PC-3 (cell line): Measurements from ENCODE around the gene DCTN2. TPM values are rescaled to one million over a fixed set of nuclear protein-coding genes. Genes with fewer than 3 reads are reported as not detected.
"Not testable (repeated sequence)": the region's sequence is repeated elsewhere in the genome, so short reads cannot be mapped to it uniquely, and the experiment has no call there.

ENCODE experiments used
- ATAC-seq: fragments of 200-7000 bp; cut with Tn5 transposase; 2 replicates; pipeline ENCODE4 v1.9.1; 2020; ENCODE audit warnings: mild to moderate bottlenecking, moderate library complexity
- BruUV-seq: library from RNA; stranded (reverse); fragments of 400-500 nt; replicated peaks from 2 replicates; lab custom pipeline; 2021; lab: Mats Ljungman, UMichigan
- CTCF ChIA-PET: fragments of 300-600 bp; sonication (Branson Sonifier 250); formaldehyde crosslinking; loops from one replicate; lab custom pipeline; 2022; ENCODE audit warnings: antibody characterized with exemption; lab: Charles Lee
- POLR2A ChIA-PET: fragments of 300-600 bp; sonication (Branson Sonifier 250); formaldehyde crosslinking; loops from one replicate; lab custom pipeline; 2022; ENCODE audit warnings: antibody characterized with exemption; ENCODE audit not compliant: unreplicated experiment; lab: Charles Lee
- DNase-seq: peaks from one replicate; pipeline ENCODE4 v3.0.0-alpha.2; 2015
- H2AFZ ChIP-seq: fragments of 300-600 bp; sonication (generic); 2 replicates; pipeline ENCODE4 v1.6.0; 2016; ENCODE audit warnings: antibody characterized with exemption, low read length
- H3F3A ChIP-seq: fragments of 300-600 bp; sonication (generic); one replicate; pipeline ENCODE4 v1.6.0; 2017; ENCODE audit warnings: antibody characterized with exemption, low read length, control low read depth, mild to moderate bottlenecking; ENCODE audit not compliant: unreplicated experiment
- H3K27ac ChIP-seq: fragments of 300-600 bp; sonication (generic); 2 replicates; pipeline ENCODE4 v1.5.1; 2016; ENCODE audit warnings: mild to moderate bottlenecking, low read length
- H3K27me3 ChIP-seq: fragments of 300-600 bp; sonication (generic); 2 replicates; pipeline ENCODE4 v1.6.1; 2016; ENCODE audit warnings: low read length, mixed read lengths
- H3K36me3 ChIP-seq: fragments of 300-600 bp; sonication (generic); 2 replicates; pipeline ENCODE4 v1.6.1; 2016; ENCODE audit warnings: low read depth, mixed run types, low read length, mixed read lengths
- H3K4me1 ChIP-seq: fragments of 300-600 bp; sonication (generic); 2 replicates; pipeline ENCODE4 v1.5.1; 2016; ENCODE audit warnings: low read length; ENCODE audit not compliant: insufficient read depth
- H3K4me2 ChIP-seq: fragments of 300-600 bp; sonication (generic); 2 replicates; pipeline ENCODE4 v1.6.0; 2016; ENCODE audit warnings: low read length
- H3K4me3 ChIP-seq: fragments of 300-600 bp; sonication (generic); 2 replicates; pipeline ENCODE4 v1.5.1; 2016; ENCODE audit warnings: mild to moderate bottlenecking, low read length, mixed read lengths
- H3K79me2 ChIP-seq: fragments of 300-600 bp; sonication (generic); 2 replicates; pipeline ENCODE4 v1.6.1; 2017; ENCODE audit warnings: low read length, mixed read lengths
- H3K9ac ChIP-seq: fragments of 300-600 bp; sonication (generic); 2 replicates; pipeline ENCODE4 v1.6.0; 2016; ENCODE audit warnings: mild to moderate bottlenecking, low read length
- H3K9me2 ChIP-seq: fragments of 300-600 bp; sonication (generic); replicated peaks from 2 replicates; pipeline ENCODE4 v1.6.1; 2016; ENCODE audit warnings: mixed run types, low read length, mixed read lengths
- H3K9me3 ChIP-seq: fragments of 300-600 bp; sonication (generic); 2 replicates; pipeline ENCODE4 v1.6.1; 2016; ENCODE audit warnings: low read length, mixed read lengths
- H4K20me1 ChIP-seq: fragments of 300-600 bp; sonication (generic); 2 replicates; pipeline ENCODE4 v1.6.1; 2016; ENCODE audit warnings: low read length, mixed read lengths
- EZH2 ChIP-seq: fragments of 300-600 bp; sonication (generic); IDR thresholded peaks from one replicate; pipeline ENCODE4 v1.6.1; 2017; ENCODE audit warnings: antibody characterized with exemption, mild to moderate bottlenecking, low read length; ENCODE audit not compliant: unreplicated experiment
- EZH2phosphoT487 ChIP-seq: fragments of 300-600 bp; sonication (generic); IDR thresholded peaks from 2 replicates; pipeline ENCODE4 v1.6.1; 2018; ENCODE audit warnings: mild to moderate bottlenecking, antibody characterized with exemption, low read length, borderline replicate concordance
- intact Hi-C: fragments of 100-400 bp; cut with micrococcal nuclease; formaldehyde crosslinking; loops from 2 replicates; pipeline ENCODE4 v1.9.0; 2023
- total RNA-seq: library from RNA; depleted of rRNA; stranded (reverse); fragments of >200 nt; gene quantifications from 2 replicates; pipeline ENCODE4 v1.2.3, GENCODE V29; 2014
- TF ChIP-seq, protein P1 (sequence below): fragments of 300-600 bp; sonication (generic); conservative IDR thresholded peaks from 2 replicates; pipeline ENCODE4 v1.5.1; 2017; ENCODE audit warnings: antibody characterized with exemption, low read depth, mild to moderate bottlenecking, low read length

The DCTN2 gene
- total RNA-seq, 1 experiment from 2014 or later, result 88.5 TPM

DNA sequence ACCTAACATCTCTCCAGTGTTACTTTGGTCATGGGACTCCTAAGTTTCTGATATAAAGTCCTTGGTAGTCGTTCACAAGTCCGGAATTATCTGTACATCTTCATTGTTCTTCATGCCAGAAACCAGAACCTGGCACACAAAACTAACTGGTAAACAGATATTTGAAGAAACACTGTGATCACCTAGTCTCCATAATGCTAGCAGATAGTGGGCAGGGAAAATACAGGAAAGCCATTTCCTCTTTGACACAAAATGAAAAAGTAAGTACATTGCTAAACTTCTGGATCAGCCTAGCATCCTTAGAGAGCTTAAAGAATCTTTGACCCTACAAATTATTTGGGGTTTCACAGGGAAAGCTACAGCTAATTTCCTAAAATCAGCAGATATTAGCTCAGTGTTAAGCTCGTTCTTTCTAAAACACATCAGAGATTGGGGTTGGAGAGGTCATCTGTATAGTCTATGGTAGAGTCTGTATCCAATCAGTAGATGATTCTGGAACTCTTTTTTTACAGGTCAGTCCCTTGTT, 31.5 kb downstream of the DCTN2 start:
- TF ChIP-seq EZH2 (no peak), EZH2phosphoT487 (no peak)
- TF ChIP-seq, protein P1, sequence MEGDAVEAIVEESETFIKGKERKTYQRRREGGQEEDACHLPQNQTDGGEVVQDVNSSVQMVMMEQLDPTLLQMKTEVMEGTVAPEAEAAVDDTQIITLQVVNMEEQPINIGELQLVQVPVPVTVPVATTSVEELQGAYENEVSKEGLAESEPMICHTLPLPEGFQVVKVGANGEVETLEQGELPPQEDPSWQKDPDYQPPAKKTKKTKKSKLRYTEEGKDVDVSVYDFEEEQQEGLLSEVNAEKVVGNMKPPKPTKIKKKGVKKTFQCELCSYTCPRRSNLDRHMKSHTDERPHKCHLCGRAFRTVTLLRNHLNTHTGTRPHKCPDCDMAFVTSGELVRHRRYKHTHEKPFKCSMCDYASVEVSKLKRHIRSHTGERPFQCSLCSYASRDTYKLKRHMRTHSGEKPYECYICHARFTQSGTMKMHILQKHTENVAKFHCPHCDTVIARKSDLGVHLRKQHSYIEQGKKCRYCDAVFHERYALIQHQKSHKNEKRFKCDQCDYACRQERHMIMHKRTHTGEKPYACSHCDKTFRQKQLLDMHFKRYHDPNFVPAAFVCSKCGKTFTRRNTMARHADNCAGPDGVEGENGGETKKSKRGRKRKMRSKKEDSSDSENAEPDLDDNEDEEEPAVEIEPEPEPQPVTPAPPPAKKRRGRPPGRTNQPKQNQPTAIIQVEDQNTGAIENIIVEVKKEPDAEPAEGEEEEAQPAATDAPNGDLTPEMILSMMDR, result no peak
- ChIA-PET POLR2A (no interaction called here), CTCF (no interaction called here)
- Histone ChIP-seq H3K27ac (no peak overlapping the region), H3F3A (no peaks in the 10 kb centered on the region), H3K4me1 (peaks cover 14% of the 10 kb centered on the region), H2AFZ (no peak overlapping the region), H4K20me1 (peaks cover 28% of the 10 kb centered on the region), H3K9ac (no peak overlapping the region), H3K9me2 (no peaks in the 10 kb centered on the region), H3K9me3 (no peaks in the 10 kb centered on the region), H3K79me2 (peaks cover 36% of the 10 kb centered on the region), H3K4me2 (no peak overlapping the region), H3K36me3 (peaks cover 62% of the 10 kb centered on the region), H3K4me3 (no peak overlapping the region), H3K27me3 (no peaks in the 10 kb centered on the region)
- DNase-seq, result no peak
- no peak; the same call in 1 of the 2 replicates for ATAC-seq
- BruUV-seq, result no TSS peak
- intact Hi-C loops, result no loop called here

DNA sequence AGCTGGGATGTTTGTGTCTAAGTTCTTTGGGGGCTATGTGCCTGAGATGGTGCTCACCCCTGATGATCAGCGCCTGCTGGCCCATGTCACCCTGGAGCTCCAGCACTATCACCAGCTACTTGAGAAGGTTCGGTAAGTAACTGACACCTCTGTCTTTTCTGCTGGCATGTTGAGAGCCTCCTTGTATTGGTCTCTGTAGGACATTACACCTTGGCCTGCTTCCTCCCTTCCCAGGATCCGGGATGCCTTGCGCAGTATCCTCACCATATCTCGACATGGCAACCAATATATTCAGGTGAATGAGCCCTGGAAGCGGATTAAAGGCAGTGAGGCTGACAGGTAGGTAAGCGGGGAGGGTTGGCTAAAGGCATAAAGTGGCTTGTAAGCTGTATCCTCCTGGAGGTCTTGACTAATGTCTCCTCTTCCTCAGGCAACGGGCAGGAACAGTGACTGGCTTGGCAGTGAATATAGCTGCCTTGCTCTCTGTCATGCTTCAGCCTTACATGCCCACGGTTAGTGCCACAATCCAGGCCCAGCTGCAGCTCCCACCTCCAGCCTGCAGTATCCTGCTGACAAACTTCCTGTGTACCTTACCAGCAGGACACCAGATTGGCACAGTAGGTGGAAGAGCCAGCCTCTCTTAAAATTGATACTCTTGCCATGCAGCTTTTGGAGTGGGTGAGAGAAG, 32.1 kb downstream of the DCTN2 start:
- Histone ChIP-seq H3K4me2 (no peak overlapping the region), H3K27ac (no peak overlapping the region), H3K27me3 (no peaks in the 10 kb centered on the region), H3K9me3 (no peaks in the 10 kb centered on the region), H3K36me3 (peaks cover 63% of the 10 kb centered on the region), H3K79me2 (peaks cover 31% of the 10 kb centered on the region), H3K4me1 (peaks cover 14% of the 10 kb centered on the region), H3K4me3 (no peak overlapping the region), H2AFZ (no peak overlapping the region), H3K9me2 (no peaks in the 10 kb centered on the region), H4K20me1 (peaks cover 26% of the 10 kb centered on the region), H3K9ac (no peak overlapping the region), H3F3A (no peaks in the 10 kb centered on the region)
- TF ChIP-seq, protein P1, result no peak
- TF ChIP-seq EZH2phosphoT487, result no peak
- no peak for TF ChIP-seq EZH2
- ChIA-PET POLR2A (no interaction called here), CTCF (interaction anchor here (0.6 kb wide), 1 partner anchor 208 kb away, joined by 5 read pairs; no protein-coding TSS in a partner anchor)
- intact Hi-C loops, result no loop called here
- ATAC-seq, result peak; percentile 36; the same call in 1 of the 2 replicates
- DNase-seq, result no peak
- no TSS peak for BruUV-seq

DNA sequence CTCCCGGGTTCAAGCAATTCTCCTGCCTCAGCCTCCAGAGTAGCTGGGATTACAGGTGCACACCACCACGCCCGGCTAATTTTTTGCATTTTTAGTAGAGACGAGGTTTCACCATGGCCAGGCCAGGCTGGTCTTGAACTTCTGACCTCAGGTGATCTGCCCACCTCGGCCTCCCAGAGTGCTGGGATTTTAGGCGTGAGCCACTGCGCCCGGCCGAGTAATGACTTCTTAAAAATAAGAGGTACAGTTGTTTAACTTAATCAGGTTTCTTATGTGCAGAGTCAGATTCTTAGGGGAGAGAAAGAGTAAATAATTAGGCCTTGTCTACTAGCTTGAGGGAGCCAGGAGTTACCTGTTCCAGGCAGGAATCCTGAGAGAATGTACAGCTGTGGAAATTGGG, 32.7 kb downstream of the DCTN2 start:
- H3F3A ChIP-seq, H3K9me3 ChIP-seq, BruUV-seq, H3K4me3 ChIP-seq, H3K9me2 ChIP-seq, ATAC-seq, H2AFZ ChIP-seq, H3K9ac ChIP-seq, DNase-seq, intact Hi-C loops, H3K27ac ChIP-seq, H3K27me3 ChIP-seq, POLR2A ChIA-PET, H3K4me2 ChIP-seq: not testable (repeated sequence)
- H3K4me1 ChIP-seq, result peaks cover 13% of the 10 kb centered on the region
- peaks cover 65% of the 10 kb centered on the region for H3K36me3 ChIP-seq
- CTCF ChIA-PET, result interaction anchor here (0.6 kb wide), 1 partner anchor 207 kb away, joined by 5 read pairs; no protein-coding TSS in a partner anchor
- H4K20me1 ChIP-seq, result peaks cover 19% of the 10 kb centered on the region
- H3K79me2 ChIP-seq, result peaks cover 25% of the 10 kb centered on the region

DNA sequence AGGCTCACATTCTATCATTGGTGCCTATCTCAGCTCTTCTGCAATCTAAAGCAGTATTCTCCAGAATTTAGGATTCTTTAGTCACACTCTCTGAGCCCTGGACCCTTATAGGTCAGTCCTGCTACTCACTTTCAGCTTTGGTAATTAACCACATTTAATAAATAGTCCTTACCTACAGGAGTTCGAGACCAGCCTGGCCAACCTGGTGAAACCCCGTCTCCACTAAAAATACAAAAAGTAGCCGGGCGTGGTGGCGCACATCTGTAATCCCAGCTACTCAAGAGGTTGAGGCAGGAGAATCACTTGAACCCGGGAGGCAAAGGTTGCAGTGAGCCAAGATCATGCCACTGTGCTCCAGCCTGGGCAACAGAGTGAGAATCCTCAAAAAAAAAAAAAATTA, 33.3 kb downstream of the DCTN2 start:
- H4K20me1 ChIP-seq, result peaks cover 14% of the 10 kb centered on the region; the same call in 1 of the 2 replicates

More for the DNA sequence above, 33.3 kb downstream of the DCTN2 start:
- DNase-seq, ATAC-seq, H3K4me1 ChIP-seq, CTCF ChIA-PET, H3F3A ChIP-seq, H3K9me2 ChIP-seq, intact Hi-C loops, H3K9ac ChIP-seq, BruUV-seq, H3K4me2 ChIP-seq, H3K4me3 ChIP-seq, H2AFZ ChIP-seq, H3K27me3 ChIP-seq, POLR2A ChIA-PET, H3K27ac ChIP-seq, H3K9me3 ChIP-seq: not testable (repeated sequence)
- H3K36me3 ChIP-seq, result peaks cover 64% of the 10 kb centered on the region
- H3K79me2 ChIP-seq, result peaks cover 19% of the 10 kb centered on the region
